ENCODE measurements around the gene OGFOD3.
"Not testable (repeated sequence)": the region's sequence is repeated elsewhere in the genome, so short reads cannot be mapped to it uniquely, and the experiment has no call there.

Gene OGFOD3, protein sequence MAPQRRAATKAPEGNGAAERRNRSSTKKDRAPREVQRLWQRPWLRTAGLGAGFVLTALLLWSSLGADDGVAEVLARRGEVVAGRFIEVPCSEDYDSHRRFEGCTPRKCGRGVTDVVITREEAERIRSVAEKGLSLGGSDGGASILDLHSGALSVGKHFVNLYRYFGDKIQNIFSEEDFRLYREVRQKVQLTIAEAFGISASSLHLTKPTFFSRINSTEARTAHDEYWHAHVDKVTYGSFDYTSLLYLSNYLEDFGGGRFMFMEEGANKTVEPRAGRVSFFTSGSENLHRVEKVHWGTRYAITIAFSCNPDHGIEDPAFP

DNA sequence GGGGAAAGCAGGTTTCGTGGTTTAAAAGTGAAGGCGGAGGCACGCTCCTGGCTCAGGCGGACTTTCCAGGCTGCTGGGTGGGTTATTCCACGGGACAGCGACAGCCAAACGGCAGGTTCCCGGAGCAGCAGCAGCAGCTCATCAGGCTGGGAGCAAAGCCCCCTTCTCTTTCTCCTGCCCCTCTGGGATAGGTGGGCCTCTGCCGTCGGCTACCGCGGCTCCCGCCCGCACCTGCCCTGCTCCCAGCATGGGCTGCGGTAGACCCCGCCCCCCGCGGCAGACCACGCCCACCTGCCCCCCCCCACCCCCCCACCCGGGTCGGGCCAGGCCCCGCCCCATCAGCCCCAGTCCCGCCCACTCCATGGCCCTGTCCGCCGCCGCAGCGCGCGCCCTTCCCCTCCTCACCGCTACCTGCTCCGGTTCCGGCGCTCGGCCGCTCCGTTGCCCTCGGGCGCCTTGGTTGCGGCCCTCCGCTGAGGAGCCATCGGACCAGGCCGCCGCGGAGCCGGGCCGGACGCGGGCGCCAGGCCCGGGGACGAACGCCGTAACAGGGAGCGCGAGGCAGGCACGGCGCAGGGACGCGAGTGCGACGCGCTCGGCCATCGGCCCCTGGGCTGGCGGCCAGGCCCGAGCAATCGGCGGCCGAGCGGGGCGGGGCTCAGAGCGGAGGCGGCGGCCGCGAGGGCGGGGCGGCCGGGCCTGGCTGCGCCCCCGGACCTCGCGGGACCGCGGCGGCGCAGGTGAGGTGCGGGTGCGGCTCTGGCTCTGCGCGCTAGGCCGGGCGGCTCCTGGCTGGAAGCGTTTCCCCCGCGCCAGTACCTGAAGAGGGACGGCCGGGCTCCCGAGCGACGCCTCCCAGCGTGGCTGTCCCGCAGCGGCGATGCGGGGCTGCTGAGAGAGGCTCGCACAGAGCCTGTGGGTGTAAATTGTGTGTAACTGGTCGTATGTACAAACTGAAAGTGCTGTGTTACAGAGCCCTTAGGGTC, at the start of gene OGFOD3, which contains the start of gene HEXD:
Gene OGFOD3 (minus strand): TSS at position 586 of the 986 bp plus-strand sequence. CDS start 101 bp downstream, at position 485.
Gene HEXD (plus strand): TSS at position 347 of the 986 bp plus-strand sequence. CDS start 1,453 bp downstream, outside the sequence.
- DNase-seq (ENCODE audit: low read depth): peak; percentile 42

DNA sequence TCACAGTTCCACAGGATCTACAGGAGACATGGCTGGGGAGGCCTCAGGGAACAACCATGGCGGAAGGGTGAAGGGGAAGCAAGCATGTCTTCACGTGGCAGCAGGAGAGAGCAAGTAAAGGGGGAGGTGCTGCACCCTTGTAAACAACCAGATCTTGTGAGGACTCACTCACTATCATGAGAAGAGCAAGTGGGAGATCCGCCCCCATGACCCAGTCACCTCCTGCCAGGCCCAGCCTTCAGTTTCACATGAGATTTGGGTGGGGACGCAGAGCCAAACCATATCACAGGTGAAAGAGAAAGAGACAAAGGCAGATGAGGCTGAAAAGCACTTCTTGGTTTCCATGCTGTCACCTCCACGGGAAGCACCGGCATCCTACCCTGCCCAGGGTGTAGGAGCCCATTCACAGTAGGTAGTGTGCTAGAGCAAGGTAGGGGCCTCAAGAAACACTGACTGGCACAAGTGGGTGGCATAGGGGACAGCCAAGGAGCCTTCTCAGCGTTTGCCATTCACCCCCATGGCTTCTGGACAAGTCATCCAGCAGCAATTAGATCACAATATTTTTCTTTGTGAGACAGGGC, 46.7 kb upstream of the OGFOD3 start:
- no peak for DNase-seq (ENCODE audit: low read depth)

- no peak for DNase-seq (ENCODE audit: low read depth)
Observed at GRCh38 chr17:82464567-82464929, 46.2 kb upstream of the OGFOD3 start.

DNA sequence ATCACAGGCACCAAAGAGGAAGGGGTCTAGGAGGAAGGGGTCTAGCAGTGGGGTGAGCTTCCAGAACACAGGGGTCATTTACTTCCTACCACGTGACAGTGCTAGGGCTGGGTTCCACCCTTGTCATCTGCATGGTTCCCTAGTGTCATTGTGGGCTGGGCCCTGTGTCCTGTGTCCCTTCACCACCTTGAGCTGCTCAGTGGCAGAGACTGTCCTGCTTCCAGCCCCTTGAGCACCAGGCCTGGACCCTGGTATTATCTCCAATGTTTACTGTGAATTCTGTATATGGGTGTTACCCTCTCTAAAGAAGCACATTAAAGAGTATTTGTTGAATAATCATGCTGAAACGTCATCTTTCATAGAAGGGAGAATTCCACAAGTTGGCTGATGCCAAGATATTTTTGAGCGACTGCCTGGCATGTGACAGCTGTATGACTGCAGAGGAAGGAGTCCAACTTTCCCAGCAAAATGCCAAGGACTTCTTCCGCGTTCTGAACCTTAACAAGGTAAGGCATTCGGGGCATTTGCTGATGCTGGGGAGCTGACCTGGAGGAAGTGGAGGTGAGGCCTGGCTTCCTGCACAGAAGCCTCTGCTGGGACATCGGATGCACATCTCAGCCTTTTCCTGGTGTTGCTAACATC, 45.7 kb upstream of the OGFOD3 start:
- DNase-seq (ENCODE audit: low read depth): no peak

DNA sequence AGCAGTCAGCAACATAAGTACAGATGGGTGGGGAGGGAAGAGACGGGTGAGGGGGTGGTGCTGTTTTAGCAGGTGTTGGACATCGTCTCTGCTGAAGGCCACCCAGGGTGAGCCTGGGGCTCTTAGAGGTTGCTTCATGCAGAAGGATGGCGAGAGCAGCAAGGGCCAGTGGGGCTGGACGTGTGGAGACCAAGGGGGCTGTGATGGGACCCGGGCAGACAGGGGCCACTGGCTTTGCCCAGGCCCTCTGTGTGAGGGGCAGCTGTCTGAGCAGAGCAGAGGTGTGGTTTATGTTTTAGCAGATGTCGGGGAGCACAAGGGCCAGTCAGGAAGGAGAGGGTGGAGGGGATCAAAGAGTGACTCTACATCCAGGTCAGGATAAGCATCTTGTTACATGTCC, 45.0 kb upstream of the OGFOD3 start:
- DNase-seq (ENCODE audit: low read depth): no peak

- no peak for DNase-seq (ENCODE audit: low read depth)
Observed at GRCh38 chr17:82461827-82462524, 43.6 kb upstream of the OGFOD3 start.

- DNase-seq (ENCODE audit: low read depth): not testable (repeated sequence)
Observed at GRCh38 chr17:82459936-82460335, 41.5 kb upstream of the OGFOD3 start.

GRCh38 chr17:82458885-82459424, 40.6 kb upstream of the OGFOD3 start:
- no peak for DNase-seq (ENCODE audit: low read depth)

- peak; percentile 83 for DNase-seq (ENCODE audit: low read depth)
Observed at GRCh38 chr17:82458179-82458884, 39.9 kb upstream of the OGFOD3 start, which contains the start of gene NARF. Gene NARF (plus strand): TSS chr17:82458741. CDS start chr17:82458804, 63 bp downstream.

GRCh38 chr17:82457929-82458178, 39.5 kb upstream of the OGFOD3 start:
- DNase-seq (ENCODE audit: low read depth): no peak

- DNase-seq (ENCODE audit: low read depth): no peak
Observed at GRCh38 chr17:82457073-82457928, 38.9 kb upstream of the OGFOD3 start.

DNA sequence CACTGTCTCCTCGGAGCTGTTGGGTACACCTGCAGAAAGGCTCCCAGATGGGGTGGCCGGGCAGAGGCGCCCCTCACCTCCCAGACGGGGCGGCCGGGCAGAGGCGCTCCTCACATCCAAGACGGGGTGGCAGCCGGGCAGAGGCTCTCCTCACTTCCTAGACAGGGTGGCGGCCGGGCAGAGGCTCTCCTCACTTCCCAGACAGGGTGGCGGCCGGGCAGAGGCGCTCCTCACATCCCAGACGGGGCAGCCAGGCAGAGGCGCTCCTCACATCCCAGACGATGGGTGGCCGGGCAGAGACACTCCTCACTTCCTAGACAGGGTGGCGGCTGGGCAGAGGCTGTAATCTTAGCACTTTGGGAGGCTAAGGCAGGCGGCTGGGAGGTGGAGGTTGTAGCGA, 35.3 kb upstream of the OGFOD3 start:
- not testable (repeated sequence) for DNase-seq (ENCODE audit: low read depth)

- not testable (repeated sequence) for DNase-seq (ENCODE audit: low read depth)
Observed at GRCh38 chr17:82453151-82453550, 34.8 kb upstream of the OGFOD3 start.

DNA sequence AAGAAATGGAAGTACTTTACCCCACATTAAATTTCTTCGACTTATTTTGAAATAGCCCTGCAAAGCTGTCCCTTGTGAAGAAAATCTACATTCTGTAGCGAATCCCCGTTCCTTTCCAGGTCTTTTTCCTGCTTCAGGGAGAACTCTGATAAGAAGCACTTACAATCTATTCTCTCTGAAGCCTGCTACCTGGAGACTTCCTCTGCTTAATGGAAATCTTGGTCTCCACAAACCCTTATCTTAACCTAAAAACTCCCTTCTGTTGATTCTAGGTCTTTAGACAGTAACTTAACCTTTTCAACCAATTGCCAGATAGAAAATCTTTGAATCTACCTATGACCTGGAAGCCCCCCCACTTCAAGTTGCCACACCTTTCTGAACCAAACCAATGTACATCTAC, 33.8 kb upstream of the OGFOD3 start:
- DNase-seq (ENCODE audit: low read depth): no peak

DNA sequence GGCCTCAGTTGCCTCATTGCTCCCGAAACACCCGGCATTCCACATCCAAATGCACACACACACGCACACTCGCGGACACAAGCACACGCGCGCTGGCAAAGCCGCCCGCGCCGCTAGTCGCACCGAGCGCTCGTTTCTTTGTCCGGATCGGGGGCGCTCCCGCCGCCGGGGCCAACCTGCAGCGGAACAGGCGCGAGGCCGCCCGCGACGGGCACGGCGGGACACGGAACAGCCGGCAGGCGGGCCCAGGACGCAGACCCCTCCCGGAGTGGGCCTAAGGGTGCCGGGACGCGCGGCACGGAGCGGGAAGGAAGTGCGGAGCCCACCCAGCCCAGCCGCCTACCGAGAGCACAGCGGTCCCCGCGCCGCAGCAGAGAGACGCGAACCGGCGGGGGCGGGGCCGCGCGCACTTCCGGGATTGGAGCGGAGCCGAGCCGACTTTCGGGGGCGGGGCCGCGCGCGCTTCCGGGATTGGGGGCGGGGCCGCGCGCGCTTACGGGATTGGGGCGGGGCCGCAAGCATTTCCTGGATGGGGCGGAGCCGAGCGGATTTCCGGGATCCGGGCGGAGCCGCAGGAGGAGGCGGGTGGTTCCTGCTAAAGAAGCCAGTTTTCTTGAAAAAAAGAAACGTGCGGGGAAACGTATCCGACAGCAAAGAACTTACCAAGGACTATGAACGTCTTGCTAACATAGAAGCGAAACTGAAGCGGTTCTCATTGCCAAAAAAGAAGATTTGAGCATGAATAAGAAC, 32.1 kb upstream of the OGFOD3 start, which contains the start of gene CYBC1:
Gene CYBC1 (minus strand): TSS at position 396 of the 750 bp plus-strand sequence. CDS start 1,498 bp downstream, outside the sequence.
- DNase-seq (ENCODE audit: low read depth): peak; percentile 65

GRCh38 chr17:82449883-82450356, 31.5 kb upstream of the OGFOD3 start:
- no peak for DNase-seq (ENCODE audit: low read depth)

GRCh38 chr17:82449131-82449882, 30.9 kb upstream of the OGFOD3 start:
- no peak for DNase-seq (ENCODE audit: low read depth)

GRCh38 chr17:82447876-82448275, 29.5 kb upstream of the OGFOD3 start:
- no peak for DNase-seq (ENCODE audit: low read depth)

Measured in HS-5 (cell line).